SU-DHL-6 (cell line): Measurements from ENCODE around the gene SCFD2.

Source experiments
- EZH2phosphoT487 ChIP-seq: fragments of 200-600 bp; sonication (generic), shearing (Covaris generic); conservative IDR thresholded peaks from 2 replicates; pipeline ENCODE4 v1.6.1; 2018; ENCODE audit warnings: mild to moderate bottlenecking, antibody characterized with exemption, low read length, moderate library complexity, mixed read lengths
- TF ChIP-seq, protein P1 (sequence below): fragments of 200-600 bp; sonication (generic); IDR thresholded peaks from one replicate; pipeline ENCODE4 v1.5.1; 2017; ENCODE audit warnings: antibody characterized with exemption, mild to moderate bottlenecking, low read length, moderate library complexity; ENCODE audit not compliant: insufficient read depth, poor library complexity, severe bottlenecking

DNA sequence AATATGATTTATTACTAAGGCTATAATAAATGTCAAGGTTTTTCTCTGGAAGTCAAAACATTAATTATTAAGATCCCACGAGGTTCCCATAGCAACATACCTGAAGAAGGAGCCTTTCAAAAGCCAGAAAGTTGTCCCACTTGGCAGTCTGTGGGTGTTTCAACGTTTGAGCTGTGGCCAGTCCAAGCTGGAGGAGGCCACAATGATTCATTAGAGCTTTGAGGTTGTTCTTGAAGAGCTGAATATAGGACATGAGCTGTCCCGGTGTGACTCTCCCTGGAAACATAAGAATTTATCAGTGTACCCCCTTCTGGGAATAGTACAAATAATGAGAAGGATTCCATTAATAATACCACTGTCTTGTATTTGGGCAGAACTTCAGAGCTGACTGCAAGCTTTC is 92.1 kb downstream of the SCFD2 start:
- TF ChIP-seq, protein P1, sequence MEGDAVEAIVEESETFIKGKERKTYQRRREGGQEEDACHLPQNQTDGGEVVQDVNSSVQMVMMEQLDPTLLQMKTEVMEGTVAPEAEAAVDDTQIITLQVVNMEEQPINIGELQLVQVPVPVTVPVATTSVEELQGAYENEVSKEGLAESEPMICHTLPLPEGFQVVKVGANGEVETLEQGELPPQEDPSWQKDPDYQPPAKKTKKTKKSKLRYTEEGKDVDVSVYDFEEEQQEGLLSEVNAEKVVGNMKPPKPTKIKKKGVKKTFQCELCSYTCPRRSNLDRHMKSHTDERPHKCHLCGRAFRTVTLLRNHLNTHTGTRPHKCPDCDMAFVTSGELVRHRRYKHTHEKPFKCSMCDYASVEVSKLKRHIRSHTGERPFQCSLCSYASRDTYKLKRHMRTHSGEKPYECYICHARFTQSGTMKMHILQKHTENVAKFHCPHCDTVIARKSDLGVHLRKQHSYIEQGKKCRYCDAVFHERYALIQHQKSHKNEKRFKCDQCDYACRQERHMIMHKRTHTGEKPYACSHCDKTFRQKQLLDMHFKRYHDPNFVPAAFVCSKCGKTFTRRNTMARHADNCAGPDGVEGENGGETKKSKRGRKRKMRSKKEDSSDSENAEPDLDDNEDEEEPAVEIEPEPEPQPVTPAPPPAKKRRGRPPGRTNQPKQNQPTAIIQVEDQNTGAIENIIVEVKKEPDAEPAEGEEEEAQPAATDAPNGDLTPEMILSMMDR = no peak
- TF ChIP-seq EZH2phosphoT487 = no peak
